Ascending aorta (tissue), 2 donors: ENCODE measurements around the gene MCFD2. TPM values are rescaled to one million over a fixed set of nuclear protein-coding genes. Genes with fewer than 3 reads are reported as not detected.
"Not testable (repeated sequence)": the region's sequence is repeated elsewhere in the genome, so short reads cannot be mapped to it uniquely, and the experiment has no call there.

ENCODE experiments used
- DNase-seq, 2 donors: peaks; one replicate each; pipeline ENCODE4 v3.0.0-alpha.2; 2019; ENCODE audit warnings: low spot score in 2 of 2
- H3K27ac ChIP-seq, 2 donors: fragments of 200-600 bp; sonication (generic); one replicate each; pipeline ENCODE4 v1.5.1; 2016 to 2017; ENCODE audit warnings: mild to moderate bottlenecking in 1 of 2
- H3K27me3 ChIP-seq: fragments of 200-600 bp; sonication (generic); one replicate; pipeline ENCODE4 v1.5.1; 2017
- H3K36me3 ChIP-seq, 2 donors: fragments of 200-600 bp; sonication (generic); one replicate each; pipeline ENCODE4 v1.5.1; 2016
- H3K4me1 ChIP-seq, 2 donors: fragments of 200-600 bp; sonication (generic); one replicate each; pipeline ENCODE4 v1.5.1; 2016 to 2017; ENCODE audit warnings: mild to moderate bottlenecking in 1 of 2
- H3K4me3 ChIP-seq, 2 donors: fragments of 200-600 bp; sonication (generic); one replicate each; pipeline ENCODE4 v1.5.1; 2016 to 2017; ENCODE audit warnings: mild to moderate bottlenecking in 1 of 2
- H3K9me3 ChIP-seq, 2 donors: fragments of 200-600 bp; sonication (generic); one replicate each; pipeline ENCODE4 v1.5.1; 2016
- CTCF ChIP-seq, 3 experiments: fragments of 200-600 bp in 2 of 3; fragments of 450-650 bp in 1 of 3; sonication (generic) in 2 of 3; IDR thresholded peaks; one replicate each; pipeline ENCODE4 v1.5.1; 2016 to 2019; ENCODE audit warnings: antibody characterized with exemption in 3 of 3, mild to moderate bottlenecking in 1 of 3, moderate library complexity in 1 of 3
- intact Hi-C: fragments of 100-400 bp; cut with DNase I; formaldehyde crosslinking; loops from one replicate; pipeline ENCODE4 v1.15.1; 2023
- total RNA-seq: library from RNA; depleted of rRNA; stranded (reverse); fragments of >200 nt; gene quantifications from one replicate; pipeline ENCODE4 v1.1.0, GENCODE V29; 2016

The MCFD2 gene
- total RNA-seq, 1 donor from 2014 or later, result 171 TPM

- no peak overlapping the region for H3K4me3 ChIP-seq
- TF ChIP-seq CTCF (IDR thresholded peaks at IDR 0.05), result no peak
- intact Hi-C loops, result loop anchor here (5.0 kb wide), 1 partner anchor 77 kb away; no protein-coding TSS in a partner anchor
- no peak overlapping the region for H3K27ac ChIP-seq
- H3K4me1 ChIP-seq, result peaks cover 3 to 10% of the 10 kb centered on the region in 2 donors
- no peak for DNase-seq
- no peaks in the 10 kb centered on the region for H3K27me3 ChIP-seq
- no peaks in the 10 kb centered on the region for H3K36me3 ChIP-seq
- H3K9me3 ChIP-seq, result no peaks in the 10 kb centered on the region
These were observed 36.1 kb downstream of the MCFD2 start for GRCh38 chr2:46879511-46879910.

DNA sequence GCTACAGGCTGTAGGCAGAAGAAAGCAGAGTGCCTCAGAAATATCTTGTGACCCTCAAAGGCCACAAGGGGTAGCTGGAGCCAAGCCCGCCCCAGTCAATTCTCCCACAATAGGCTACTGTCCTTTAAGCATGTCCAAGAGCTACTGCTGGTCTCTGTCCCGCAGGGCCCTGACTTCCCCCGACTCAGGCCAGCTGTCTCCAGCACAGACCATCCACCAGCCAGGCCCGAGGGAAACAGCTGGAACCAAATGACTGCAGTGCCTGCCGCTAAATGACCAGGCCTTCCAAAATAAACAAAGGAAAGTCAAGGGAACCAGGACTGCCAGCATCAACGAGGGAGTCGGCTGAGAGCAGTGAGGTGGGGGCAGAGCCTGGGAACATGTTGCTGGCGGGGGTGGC, 36.7 kb downstream of the MCFD2 start:
- no peak for TF ChIP-seq CTCF (IDR thresholded peaks at IDR 0.05)
- intact Hi-C loops, result loop anchor here (5.0 kb wide), 1 partner anchor 77 kb away; no protein-coding TSS in a partner anchor
- Histone ChIP-seq H3K27ac (peak overlapping the region; percentile 2 to 43), H3K4me1 (peaks cover 3 to 10% of the 10 kb centered on the region in 2 donors), H3K27me3 (no peaks in the 10 kb centered on the region), H3K36me3 (no peaks in the 10 kb centered on the region), H3K4me3 (no peak overlapping the region), H3K9me3 (no peaks in the 10 kb centered on the region)
- DNase-seq, result peak; percentile 28 to 79

DNA sequence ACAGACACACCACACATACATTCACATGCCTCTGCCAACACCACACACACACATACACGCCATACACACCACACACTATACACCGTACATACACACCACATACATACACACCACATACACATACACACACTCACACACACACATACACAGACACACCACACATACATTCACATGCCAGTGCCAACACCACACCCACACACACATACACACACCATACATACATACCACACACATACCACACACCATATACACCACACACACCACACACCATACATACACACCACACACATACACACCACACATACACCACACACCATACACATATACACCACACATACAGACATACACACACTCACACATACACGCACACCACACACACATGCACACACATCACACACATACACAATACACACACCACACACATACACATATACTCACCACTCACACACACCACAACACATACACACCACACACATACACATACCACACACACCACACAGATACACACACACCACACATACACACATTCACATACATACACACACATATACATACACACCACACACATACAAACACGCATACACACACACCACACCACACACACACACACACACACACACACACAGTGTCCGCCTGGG, 37.2 kb downstream of the MCFD2 start:
- Histone ChIP-seq H3K4me1 (peaks cover 3 to 10% of the 10 kb centered on the region in 2 donors), H3K36me3 (no peaks in the 10 kb centered on the region), H3K4me3 (no peak overlapping the region), H3K9me3 (no peaks in the 10 kb centered on the region), H3K27ac (peak overlapping the region in 1 of 2 donors; percentile 2), H3K27me3 (no peaks in the 10 kb centered on the region)
- DNase-seq, result no peak
- intact Hi-C loops, result loop anchor here (5.0 kb wide), 1 partner anchor 76 kb away; no protein-coding TSS in a partner anchor
- TF ChIP-seq CTCF (IDR thresholded peaks at IDR 0.05), result no peak

- Histone ChIP-seq H3K4me1 (peaks cover 3 to 10% of the 10 kb centered on the region in 2 donors), H3K27ac (no peak overlapping the region), H3K36me3 (no peaks in the 10 kb centered on the region), H3K9me3 (no peaks in the 10 kb centered on the region), H3K27me3 (no peaks in the 10 kb centered on the region), H3K4me3 (no peak overlapping the region)
- no peak for TF ChIP-seq CTCF (IDR thresholded peaks at IDR 0.05)
- DNase-seq, result peak in 1 of 2 donors; percentile 57
- intact Hi-C loops, result loop anchor here (2.0 to 5.0 kb wide), 2 partner anchors 27 to 75 kb away; no protein-coding TSS in a partner anchor
These were observed 37.9 kb downstream of the MCFD2 start for GRCh38 chr2:46877619-46878113.

DNA sequence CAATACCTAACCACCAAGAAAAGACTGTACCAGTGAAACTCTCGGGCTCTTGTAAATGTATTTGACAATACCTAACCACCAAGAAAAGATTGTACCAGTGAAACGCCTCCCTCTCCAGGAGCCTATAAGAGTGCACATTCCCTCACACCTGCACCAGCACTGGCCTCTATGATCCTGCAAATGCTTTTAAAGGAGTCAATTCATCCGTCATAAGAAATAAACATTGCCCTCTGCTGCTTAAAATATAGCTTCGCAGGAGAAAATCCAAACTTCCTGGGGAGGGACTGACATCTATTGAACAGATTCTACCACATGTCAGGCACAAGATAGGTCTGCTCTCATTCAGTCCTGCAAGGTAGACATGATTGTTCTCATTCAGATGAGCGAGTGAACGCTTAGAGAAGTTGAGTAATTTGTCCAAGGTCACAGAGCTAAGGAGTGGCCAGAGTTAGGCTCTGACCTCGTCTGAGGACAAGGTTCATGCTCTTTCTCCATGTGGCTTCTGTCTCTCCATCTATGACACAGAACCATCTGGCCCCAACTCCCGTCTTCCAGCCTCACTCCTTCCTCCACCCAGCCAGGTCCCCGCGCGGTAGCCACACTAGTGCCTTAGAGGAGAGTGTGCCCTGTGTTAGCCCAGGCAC, 38.7 kb downstream of the MCFD2 start:
- DNase-seq, result no peak
- Histone ChIP-seq H3K4me1 (peaks cover 0 to 10% of the 10 kb centered on the region in 2 donors), H3K27ac (no peak overlapping the region), H3K36me3 (no peaks in the 10 kb centered on the region), H3K9me3 (no peaks in the 10 kb centered on the region), H3K4me3 (no peak overlapping the region), H3K27me3 (no peaks in the 10 kb centered on the region)
- peak; percentile 47 to 67 (median 66) for TF ChIP-seq CTCF (IDR thresholded peaks at IDR 0.05)
- intact Hi-C loops, result loop anchor here (2.0 to 5.0 kb wide), 2 partner anchors 26 to 75 kb away; no protein-coding TSS in a partner anchor

DNA sequence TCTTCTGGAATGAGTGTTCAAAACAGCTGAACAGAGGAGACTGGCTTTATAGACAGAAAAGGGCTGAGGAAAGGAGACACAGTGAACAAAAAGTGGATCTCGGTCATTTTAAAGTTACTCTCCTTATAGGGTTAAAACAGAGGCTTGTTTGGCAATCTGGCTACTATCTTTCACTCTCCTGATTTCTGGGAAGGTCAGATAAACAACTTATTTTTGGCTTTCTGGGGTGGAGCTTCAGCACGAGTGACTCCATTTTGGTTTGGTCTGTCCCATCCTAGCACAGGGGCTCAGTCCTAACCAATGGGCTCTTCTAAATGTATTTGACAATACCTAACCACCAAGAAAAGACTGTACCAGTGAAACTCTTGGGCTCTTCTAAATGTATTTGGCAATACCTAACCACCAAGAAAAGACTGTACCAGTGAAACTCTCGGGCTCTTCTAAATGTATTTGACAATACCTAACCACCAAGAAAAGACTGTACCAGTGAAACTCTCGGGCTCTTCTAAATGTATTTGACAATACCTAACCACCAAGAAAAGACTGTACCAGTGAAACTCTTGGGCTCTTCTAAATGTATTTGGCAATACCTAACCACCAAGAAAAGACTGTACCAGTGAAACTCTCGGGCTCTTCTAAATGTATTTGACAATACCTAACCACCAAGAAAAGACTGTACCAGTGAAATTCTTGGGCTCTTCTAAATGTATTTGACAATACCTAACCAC, 39.5 kb downstream of the MCFD2 start:
- not testable (repeated sequence) for H3K27ac ChIP-seq, H3K4me3 ChIP-seq, DNase-seq, H3K27me3 ChIP-seq, H3K36me3 ChIP-seq, H3K9me3 ChIP-seq
- peaks cover 0 to 10% of the 10 kb centered on the region in 2 donors for H3K4me1 ChIP-seq
- intact Hi-C loops, result loop anchor here (2.0 to 5.0 kb wide), 2 partner anchors 25 to 74 kb away; no protein-coding TSS in a partner anchor
